NCI-H1436 treated with DMSO at 0.1 percent for 48 hours (cell line): ENCODE data around the gene TBC1D10B.

Experiments
- DNase-seq: peaks from one replicate; lab custom pipeline; 2025; lab: John Stamatoyannopoulos, UW

Gene TBC1D10B, protein sequence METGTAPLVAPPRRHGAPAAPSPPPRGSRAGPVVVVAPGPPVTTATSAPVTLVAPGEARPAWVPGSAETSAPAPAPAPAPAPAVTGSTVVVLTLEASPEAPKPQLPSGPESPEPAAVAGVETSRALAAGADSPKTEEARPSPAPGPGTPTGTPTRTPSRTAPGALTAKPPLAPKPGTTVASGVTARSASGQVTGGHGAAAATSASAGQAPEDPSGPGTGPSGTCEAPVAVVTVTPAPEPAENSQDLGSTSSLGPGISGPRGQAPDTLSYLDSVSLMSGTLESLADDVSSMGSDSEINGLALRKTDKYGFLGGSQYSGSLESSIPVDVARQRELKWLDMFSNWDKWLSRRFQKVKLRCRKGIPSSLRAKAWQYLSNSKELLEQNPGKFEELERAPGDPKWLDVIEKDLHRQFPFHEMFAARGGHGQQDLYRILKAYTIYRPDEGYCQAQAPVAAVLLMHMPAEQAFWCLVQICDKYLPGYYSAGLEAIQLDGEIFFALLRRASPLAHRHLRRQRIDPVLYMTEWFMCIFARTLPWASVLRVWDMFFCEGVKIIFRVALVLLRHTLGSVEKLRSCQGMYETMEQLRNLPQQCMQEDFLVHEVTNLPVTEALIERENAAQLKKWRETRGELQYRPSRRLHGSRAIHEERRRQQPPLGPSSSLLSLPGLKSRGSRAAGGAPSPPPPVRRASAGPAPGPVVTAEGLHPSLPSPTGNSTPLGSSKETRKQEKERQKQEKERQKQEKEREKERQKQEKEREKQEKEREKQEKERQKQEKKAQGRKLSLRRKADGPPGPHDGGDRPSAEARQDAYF

DNA sequence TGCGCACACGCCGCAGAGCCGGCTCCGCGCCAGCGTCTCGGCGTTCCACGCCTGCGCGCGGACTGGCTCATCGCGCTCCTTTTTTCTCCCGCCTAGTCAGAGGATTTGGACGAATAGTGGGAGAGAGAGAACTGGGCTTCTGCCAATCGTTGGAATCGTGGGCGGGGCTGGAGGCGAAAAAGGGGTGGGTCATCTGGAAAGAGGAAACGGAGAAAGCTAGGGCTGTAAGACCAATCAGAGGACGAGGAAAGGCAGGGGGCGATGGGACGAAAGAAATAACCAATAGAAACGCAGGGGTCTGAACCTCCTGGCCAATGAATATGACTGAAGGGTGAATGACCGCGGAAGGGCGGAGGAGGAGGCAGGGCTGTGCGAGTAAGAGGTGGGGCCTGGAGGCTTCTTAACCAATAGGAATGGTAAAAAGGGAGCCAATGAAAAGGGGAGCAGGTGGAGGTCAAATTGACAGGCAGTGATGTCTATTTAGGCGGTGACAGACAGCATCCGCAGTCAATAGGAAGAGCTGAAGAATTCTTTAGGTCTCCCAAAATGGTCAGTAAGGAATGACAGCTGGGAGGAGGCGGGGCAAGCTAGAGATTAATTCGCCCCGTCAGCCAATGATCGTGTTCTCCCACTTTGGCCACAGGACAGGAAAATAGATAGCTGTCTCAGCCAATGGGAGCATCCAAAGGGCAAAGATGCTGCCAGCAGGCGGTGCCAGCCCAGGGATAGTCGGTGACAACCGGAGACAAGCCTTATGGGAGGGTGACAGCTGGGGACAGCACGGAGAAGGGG lies at the start of gene TBC1D10B:
TBC1D10B (minus strand) TSS at position 39 of the 792 bp plus-strand sequence. CDS start 311 bp downstream, outside the sequence.
- DNase-seq, result peak; percentile 100

DNA sequence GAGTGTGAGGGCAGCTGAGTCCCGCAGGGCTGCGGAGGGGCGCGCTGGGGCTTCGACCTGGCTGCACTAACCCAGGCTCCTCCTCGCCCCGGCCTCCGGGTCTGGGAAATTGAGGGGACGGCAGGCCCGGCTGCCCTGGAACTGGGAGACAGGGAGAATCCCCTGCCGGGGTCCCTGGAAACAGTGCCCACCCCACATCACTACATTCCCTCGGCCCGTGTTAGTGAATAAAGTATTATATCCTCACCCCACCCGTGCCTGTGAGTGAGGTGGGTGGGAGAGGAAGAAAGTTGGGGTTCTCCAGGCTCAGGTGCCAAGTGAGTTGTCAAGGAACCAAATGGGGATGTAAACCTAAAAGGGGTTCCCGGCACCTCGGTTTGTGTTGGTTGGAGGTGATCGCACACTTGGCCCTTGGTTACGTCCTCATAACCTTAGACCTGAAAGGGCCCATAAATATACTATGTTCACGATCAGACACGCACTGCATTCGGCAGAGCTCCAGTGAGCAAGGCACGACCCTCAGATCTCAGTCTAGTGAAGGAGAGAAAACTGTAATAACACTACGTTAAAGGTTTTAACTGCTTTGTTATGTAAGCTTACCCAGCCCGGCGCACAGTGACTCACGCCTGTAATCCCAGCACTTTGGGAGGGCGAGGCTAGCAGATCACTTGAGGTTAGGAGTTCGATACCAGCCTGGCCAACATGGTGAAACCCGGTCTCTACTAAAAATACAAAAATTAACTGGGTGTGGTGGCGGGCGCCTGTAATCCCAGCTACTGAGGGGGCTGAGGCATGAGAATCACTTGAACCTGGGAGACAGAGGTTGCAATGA lies 48.3 kb upstream of the TBC1D10B start:
- no peak for DNase-seq

DNA sequence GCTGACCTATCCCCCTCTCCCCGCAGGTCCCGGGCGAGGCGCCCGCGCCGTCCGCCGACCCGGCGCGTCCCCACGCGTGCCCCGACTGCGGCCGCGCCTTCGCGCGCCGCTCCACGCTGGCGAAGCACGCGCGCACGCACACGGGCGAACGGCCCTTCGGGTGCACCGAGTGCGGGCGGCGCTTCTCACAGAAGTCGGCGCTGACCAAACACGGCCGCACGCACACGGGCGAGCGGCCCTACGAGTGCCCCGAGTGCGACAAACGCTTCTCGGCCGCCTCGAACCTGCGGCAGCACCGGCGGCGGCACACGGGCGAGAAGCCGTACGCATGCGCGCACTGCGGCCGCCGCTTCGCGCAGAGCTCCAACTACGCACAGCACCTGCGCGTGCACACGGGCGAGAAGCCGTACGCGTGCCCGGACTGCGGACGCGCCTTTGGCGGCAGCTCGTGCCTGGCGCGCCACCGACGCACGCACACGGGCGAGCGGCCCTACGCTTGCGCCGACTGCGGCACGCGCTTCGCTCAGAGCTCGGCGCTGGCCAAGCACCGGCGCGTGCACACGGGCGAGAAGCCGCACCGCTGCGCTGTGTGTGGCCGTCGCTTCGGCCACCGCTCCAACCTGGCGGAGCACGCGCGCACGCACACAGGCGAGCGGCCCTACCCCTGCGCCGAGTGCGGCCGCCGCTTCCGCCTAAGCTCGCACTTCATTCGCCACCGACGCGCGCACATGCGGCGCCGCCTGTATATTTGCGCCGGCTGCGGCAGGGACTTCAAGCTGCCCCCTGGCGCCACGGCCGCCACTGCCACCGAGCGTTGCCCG lies 47.4 kb upstream of the TBC1D10B start:
- DNase-seq, result peak; percentile 35

DNA sequence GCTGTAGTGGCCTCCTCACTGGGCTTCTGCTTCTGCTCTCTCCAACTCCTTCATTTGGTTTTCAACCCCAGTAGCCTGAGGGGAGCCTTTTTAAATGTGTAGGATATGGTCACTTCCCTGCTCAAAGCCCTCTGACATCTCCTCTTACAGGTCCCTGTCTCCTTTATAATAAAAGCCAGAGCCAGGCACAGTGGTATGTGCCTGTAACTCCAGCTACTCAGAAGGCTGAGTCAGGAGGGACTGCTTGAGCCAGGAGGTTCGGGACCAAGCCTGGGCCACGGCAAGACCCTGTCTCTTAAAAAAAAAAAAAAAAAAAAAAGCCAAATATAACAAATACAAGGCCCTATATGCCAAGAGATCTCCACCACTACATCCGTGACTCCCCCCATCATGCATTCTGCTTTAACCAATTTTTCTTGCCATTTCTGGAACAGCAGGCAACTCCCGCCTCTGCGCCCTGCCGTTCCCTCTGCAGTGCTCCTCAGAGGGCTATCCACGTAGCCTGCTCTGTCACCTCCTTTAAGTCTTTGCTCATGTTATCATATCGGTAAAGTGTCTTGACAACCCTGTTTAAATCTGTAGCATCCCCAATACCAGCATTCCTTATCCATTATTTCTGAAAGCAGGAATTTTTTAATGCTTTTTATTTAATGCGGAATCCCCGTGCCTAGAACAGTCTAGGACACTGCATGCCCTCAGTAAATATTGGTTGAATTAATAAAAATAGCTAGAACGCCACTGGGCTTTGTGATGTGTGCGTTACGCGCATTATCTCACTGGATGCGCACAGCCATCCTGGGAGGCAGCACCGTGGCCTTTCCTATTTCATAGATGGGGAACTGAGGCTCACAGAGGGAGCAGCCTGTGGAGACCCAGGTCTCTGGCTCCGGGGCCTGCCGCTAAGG lies 46.6 kb upstream of the TBC1D10B start:
- no peak for DNase-seq

DNA sequence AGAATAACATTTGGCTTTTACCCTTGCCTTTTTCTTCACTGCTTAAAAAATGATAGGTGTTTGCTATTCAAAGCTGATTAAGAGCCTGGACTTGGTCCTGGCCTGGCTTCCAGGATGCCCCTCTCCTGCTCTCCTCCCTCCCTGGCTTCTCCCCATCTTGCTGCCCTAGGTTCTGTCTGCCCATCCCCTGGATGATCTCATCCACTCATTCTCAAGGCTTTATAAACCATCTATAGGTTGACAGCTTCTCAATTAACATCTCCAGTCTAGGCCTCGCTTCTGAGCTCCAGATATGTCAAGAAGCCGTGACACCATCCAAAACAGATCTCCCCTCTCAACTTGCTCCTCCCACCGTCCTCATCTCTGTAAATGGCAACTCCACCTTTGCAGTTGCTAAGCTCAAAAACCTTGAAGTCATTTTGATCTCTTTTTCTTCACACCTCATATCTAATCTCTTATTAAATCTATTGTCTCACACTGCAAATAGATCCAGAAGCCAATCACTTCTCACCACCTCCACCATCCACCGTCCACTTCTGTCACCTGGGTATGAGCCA lies 45.8 kb upstream of the TBC1D10B start:
- DNase-seq, result no peak

DNA sequence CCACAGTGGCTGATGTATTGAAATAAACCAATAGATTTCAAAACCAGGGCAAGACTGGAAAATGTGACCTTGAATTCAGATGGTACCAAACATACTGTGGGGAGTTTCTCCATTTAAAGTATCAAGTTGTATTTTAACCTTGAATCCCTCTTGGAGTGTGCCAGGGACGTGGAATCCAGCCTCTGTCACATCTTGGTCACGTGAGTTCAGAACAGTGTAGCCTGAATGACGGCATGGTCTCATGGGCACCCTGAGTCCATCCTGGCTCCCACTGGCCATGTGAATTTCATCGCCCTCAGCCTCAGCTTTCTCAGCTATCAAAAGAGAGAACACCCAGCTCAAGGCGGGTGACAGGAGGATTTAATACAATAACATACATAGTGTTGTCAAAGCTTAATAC lies 43.9 kb upstream of the TBC1D10B start:
- DNase-seq, result no peak

DNA sequence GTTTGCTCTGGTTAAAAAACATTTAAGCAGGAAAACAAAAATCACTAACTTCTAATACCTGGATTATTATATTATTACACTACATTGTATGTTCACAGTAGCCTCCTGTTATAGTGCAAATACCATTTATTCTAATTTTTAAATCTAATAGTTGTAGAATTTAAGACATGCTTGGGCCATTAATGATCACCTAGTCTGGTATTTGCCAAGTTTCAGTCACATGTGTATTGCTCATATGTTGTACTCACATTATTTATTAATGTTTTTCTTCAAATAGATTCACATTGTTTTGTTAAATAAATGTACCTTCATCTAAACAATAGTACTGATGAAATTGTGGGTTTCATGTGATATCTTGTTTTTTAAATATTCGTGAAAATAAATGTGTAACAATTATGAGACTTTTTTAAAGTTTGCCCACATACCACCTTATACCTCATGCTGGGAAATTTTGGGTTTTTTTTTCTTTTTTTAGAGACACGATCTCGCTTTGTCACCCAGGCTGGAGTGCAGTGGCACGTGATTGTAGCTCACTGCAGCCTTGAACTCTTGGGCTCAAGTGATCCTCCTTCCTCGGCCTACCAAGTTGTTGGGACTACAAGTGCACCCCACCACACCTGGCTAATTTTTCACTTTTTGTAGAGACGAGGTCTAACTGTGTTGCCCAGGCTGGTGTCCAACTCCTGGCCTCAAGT lies 43.0 kb upstream of the TBC1D10B start:
- DNase-seq, result no peak

DNA sequence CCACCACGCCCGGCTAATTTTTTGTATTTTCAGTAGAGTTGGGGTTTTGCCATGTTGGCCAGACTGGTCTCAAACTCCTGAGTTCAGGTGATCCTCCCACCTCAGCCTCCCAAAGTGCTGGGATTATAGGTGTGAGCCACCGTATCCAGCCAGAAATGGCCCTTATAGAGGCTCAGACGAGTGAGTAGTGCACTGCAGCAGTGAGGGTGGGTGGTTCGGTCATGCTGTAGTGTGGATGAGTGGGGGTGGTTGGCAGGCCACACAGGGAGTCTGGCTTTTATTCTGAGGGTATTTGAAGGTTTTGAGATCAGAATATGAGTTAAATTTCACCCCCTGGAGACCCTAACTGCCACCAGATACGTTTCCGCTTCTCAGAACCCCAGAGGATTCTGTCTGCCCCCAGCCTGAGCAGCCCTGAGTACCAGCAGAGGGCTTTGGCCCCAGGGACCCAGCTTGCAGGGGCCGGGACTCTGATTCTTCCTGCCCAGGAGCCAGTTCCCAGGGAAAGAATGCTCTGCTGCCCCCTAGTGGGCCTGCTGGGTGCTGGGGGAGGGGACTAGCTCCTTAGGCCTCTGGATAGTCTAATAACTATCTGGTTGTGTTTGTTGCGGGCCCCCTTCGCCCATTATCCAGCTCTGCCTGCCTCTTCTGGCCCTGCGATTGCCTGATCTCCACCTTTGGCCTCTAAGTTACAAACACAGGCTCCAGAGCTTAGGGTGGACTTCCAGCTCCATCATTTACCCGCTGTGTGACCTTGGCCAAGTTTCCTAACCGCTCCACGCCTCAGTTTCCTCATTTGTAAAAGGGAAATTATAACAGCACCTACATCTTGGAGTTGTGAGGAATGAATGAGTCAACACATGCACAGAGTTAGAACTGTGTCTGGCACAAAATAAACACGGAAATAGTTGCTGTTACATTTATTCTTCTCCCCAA lies 39.1 kb upstream of the TBC1D10B start:
- peak; percentile 50 for DNase-seq

DNA sequence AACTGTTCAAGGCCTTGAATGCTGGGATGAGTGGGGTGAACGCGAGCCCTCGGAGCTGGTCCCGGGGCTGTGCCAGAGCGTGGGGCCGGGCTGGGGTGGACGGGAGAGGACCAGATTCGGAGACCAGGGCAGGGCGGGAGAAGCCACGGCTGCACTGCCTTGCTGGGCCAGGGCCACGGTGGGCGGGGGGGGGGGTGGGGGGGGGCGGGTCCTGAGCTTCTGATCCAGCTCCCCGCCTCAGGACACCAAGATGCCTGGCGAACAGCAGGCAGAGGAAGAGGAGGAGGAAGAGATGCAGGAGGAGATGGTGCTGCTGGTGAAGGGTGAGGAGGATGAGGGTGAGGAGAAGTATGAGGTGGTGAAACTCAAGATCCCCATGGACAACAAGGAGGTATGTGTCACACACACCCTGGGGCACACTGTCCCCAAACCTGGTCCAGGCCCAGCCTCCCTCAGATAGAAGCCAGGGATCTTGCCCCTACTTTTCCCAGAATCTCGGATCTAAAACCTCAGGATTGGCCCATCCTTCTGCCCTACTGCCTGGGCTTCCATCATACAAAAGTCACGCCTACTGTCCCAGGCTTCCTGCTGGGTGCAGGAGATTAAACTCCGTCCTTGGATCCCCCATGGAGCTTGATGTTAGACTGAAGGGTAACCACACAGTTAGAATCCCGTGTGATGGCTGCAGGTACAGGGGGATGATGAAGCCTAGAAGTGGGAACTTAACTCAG lies 37.7 kb upstream of the TBC1D10B start:
- DNase-seq, result no peak

DNA sequence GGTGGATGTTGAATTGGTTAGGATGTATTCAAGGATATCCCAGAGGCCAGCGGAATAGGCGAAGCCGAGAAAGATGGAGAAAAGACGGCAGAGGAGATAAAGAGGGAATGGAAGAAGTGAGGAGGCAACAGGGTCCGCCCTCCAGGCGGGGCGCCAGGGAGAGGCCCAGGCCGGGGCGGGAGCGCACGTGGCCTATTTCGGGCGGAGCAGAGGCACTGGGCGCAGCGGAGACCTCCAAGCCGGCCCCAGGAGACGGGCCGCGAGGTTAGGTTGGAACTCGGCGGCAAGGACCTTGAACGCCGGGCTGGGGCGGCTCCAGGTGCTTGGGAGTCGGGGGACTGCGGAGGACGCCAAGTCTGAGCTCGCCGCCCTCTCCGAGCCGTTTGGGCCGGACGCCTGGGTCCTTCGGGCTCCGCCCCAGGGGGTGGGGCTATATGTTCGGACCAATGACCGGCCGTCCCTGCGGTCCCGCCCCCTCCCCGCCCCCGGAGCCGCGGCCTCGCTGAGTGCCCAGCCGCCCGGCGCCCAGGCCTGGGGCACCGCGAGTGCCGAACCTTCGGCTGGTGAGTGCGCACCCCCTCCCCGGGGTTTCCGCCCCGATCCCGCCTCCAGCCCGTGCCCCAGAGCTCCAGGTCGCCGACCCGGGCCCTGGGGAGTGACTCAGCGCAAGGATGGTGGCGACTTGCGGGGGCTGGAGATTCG lies 37.0 kb upstream of the TBC1D10B start, which contains the start of gene ZNF771:
ZNF771 (plus strand) TSS at position 505 of the 702 bp plus-strand sequence. CDS start 448 bp downstream, outside the sequence.
- peak; percentile 43 for DNase-seq

DNA sequence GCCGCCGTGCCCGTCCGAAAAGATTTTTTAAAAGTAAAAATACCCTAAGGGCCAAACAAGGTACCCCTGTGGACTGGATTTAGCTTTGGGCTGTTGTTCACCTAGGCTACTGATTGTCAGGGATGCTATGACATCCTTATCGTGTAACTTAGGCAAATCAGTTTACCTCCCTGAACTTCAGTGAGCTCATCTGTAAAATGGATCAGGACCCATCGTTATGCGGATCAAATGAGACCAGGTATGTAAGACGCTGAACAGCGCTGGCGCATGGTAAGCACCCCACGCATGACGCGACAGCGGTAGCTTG lies 36.5 kb upstream of the TBC1D10B start:
- no peak for DNase-seq

DNA sequence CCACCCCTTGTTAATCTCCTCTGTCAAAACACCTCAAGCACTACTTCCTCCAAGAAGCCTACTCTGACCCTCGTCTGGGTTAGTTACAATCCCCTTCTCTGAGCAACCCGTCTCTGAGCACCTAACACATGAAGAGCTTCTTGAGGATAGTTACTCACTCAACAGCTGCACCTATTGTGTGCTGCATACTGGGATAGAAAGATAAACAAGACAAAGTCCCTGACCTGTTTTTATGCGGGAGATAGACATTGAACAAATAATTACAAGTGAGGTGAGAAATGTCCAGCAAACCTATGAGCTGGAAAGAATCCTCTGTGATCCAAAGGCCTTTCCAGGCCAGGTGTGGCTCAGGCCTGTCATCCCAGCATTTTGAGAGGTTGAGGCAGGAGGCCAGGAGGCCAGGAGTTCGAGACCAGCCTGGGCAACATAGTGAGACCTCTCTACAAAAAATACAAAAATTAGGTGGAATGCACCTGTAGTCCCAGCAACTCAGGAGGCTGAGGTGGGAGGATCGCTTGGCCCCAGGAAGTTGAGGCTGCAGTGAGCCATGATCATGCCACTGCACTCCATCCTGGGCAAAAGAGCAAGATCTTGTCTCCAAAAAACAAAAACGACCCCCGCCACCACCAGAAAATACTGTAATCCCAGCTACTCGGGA lies 31.6 kb upstream of the TBC1D10B start:
- DNase-seq, result no peak

DNA sequence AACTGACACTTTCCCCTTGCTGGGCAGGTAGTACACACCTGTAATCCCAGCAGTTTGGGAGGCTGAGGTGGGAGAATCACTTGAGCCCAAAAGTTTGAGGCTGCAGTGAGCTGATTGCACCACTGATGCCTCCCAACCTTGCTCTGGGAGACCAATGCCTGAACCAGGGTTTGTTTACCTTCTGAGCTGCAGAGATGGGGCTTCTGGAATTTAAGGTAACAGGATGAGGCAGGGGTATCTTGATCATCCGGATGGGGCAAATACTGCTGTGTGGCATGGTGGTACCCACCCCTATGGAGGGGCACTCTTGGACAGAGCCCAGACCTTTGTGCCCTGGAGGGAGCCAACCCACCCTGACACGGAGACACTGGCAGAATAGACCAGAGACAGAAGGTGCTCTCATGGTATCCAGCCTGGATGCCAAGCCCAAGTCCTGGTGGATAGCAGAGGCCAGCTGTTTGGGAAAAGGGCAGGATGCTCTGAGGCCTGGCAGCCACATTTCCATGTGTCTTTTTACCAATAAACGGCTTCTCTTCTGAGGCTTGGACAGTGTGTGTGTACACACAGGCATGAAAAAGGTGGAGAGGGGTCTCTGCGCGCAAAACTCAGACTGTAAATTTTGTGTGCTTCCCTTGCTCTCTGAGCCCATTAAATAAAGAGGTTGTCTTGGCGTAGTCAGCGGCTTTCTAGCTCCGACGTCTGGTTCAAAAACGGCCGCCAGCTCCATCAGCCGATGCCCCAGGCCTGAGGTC lies 29.3 kb upstream of the TBC1D10B start:
- DNase-seq, result no peak

DNA sequence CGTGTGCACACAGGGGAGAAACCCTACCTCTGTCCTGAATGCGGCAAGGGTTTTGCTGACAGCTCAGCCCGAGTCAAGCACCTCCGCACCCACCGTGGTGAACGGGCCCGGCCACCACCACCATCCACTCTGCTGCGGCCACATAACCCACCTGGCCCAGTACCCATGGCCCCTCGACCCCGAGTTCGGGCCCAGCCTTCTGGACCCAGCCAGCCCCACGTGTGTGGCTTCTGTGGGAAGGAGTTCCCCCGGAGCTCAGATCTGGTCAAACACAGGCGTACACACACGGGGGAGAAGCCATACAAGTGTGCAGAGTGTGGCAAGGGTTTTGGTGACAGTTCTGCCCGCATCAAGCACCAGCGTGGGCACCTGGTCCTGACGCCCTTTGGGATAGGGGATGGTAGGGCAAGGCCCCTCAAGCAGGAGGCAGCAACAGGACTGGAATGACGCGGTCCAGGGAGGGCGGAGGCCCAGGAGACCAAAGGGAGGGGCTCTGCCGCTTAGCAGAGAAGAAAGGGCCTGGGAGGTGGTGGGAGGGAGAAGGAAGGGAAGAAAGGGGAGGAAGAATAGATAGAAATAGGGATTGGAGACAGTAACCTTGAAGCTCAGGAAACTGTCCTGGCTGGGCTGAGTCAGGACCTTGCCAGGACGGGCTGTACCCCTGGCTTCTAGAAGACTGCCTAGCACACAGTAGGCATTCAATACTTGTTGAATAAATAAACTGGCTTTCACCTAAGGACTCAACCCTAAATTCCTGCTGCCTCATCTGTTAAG lies 28.6 kb upstream of the TBC1D10B start:
- DNase-seq, result no peak
